OCI-LY7 (cell line): ENCODE data around the gene IKZF1. TPM values are rescaled to one million over a fixed set of nuclear protein-coding genes. Genes with fewer than 3 reads are reported as not detected.
A peak's percentile ranks its signal among the peaks of the same experiment; 100 is the strongest.

Source experiments
- BruUV-seq: library from RNA; stranded (reverse); fragments of 400-500 nt; replicated peaks from 2 replicates; lab custom pipeline; 2021; lab: Mats Ljungman, UMichigan
- CTCF ChIA-PET: fragments of 300-600 bp; sonication (Branson Sonifier 250); formaldehyde crosslinking; loops from one replicate; lab custom pipeline; 2022; ENCODE audit warnings: antibody characterized with exemption; ENCODE audit not compliant: unreplicated experiment; lab: Charles Lee
- POLR2A ChIA-PET: fragments of 300-600 bp; sonication (Branson Sonifier 250); formaldehyde crosslinking; loops from one replicate; lab custom pipeline; 2022; ENCODE audit warnings: antibody characterized with exemption; lab: Charles Lee
- DNase-seq: peaks from one replicate; pipeline ENCODE4 v3.0.0-alpha.2; 2015; ENCODE audit warnings: low spot score
- H2AFZ ChIP-seq: fragments of 200-600 bp; sonication (generic), shearing (Covaris generic); 2 replicates; pipeline ENCODE4 v1.6.1; 2014; ENCODE audit warnings: mild to moderate bottlenecking, antibody characterized with exemption, low read length, moderate library complexity
- H3K27ac ChIP-seq: fragments of 200-600 bp; sonication (generic); 2 replicates; pipeline ENCODE4 v1.5.1; 2014; ENCODE audit warnings: mixed run types, low read depth, mild to moderate bottlenecking, moderate library complexity, low read length, inconsistent platforms; ENCODE audit not compliant: poor library complexity, severe bottlenecking
- H3K36me3 ChIP-seq: fragments of 200-600 bp; sonication (generic); 2 replicates; pipeline ENCODE4 v1.6.1; 2014; ENCODE audit warnings: mild to moderate bottlenecking, antibody characterized with exemption, low read length, moderate library complexity, mixed read lengths; ENCODE audit not compliant: insufficient read depth
- H3K4me1 ChIP-seq: fragments of 200-600 bp; sonication (generic); 2 replicates; pipeline ENCODE4 v1.5.1; 2014; ENCODE audit warnings: mild to moderate bottlenecking, low read length; ENCODE audit not compliant: insufficient read depth, poor library complexity, severe bottlenecking
- H3K4me2 ChIP-seq: fragments of 200-600 bp; sonication (generic); 2 replicates; pipeline ENCODE4 v1.6.1; 2014; ENCODE audit warnings: mild to moderate bottlenecking, low read length
- H3K4me3 ChIP-seq: fragments of 200-600 bp; sonication (generic); 2 replicates; pipeline ENCODE4 v1.5.1; 2014; ENCODE audit warnings: mild to moderate bottlenecking, low read depth, low read length; ENCODE audit not compliant: poor library complexity, severe bottlenecking
- H3K79me2 ChIP-seq: fragments of 200-600 bp; sonication (generic); 2 replicates; pipeline ENCODE4 v1.6.1; 2016; ENCODE audit warnings: low read depth, mild to moderate bottlenecking, low read length, moderate library complexity, mixed read lengths; ENCODE audit not compliant: insufficient read depth
- H3K9me2 ChIP-seq: fragments of 200-600 bp; sonication (generic); 2 replicates; pipeline ENCODE4 v1.6.1; 2016; ENCODE audit warnings: mild to moderate bottlenecking, low read length, mixed read lengths; ENCODE audit not compliant: insufficient read depth
- H3K9me3 ChIP-seq: fragments of 200-600 bp; sonication (generic); 2 replicates; pipeline ENCODE4 v1.6.1; 2014; ENCODE audit warnings: mild to moderate bottlenecking, mixed run types, low read length, mixed read lengths
- H4K20me1 ChIP-seq: fragments of 200-600 bp; sonication (generic); 2 replicates; pipeline ENCODE4 v1.6.1; 2014; ENCODE audit warnings: mild to moderate bottlenecking, antibody characterized with exemption, low read length, moderate library complexity, mixed read lengths; ENCODE audit not compliant: insufficient read depth
- CTCF ChIP-seq: fragments of 200-600 bp; sonication (generic); conservative IDR thresholded peaks from 2 replicates; pipeline ENCODE4 v1.5.1; 2014; ENCODE audit warnings: mild to moderate bottlenecking, antibody characterized with exemption, low read length, moderate library complexity, mixed read lengths
- EZH2phosphoT487 ChIP-seq: fragments of 200-600 bp; sonication (generic); IDR thresholded peaks from 2 replicates; pipeline ENCODE4 v1.6.1; 2018; ENCODE audit warnings: low read depth, borderline replicate concordance, mild to moderate bottlenecking, mixed run types, antibody characterized with exemption, low read length, moderate library complexity, mixed read lengths
- intact Hi-C: fragments of 100-400 bp; cut with micrococcal nuclease; formaldehyde crosslinking; loops from one replicate; pipeline ENCODE4 v1.10.0; 2022; ENCODE audit not compliant: unreplicated experiment
- total RNA-seq, 2 experiments: library from RNA; depleted of rRNA in 1 of 2; stranded (reverse); fragments of >200 nt in 1 of 2; shearing (Covaris generic) in 1 of 2; gene quantifications; 2 replicates each; pipeline ENCODE4 v1.2.3, GENCODE V29; 2014 to 2022

The IKZF1 gene
- total RNA-seq, 2 experiments from 2014 or later, result 108 to 161 TPM

DNA sequence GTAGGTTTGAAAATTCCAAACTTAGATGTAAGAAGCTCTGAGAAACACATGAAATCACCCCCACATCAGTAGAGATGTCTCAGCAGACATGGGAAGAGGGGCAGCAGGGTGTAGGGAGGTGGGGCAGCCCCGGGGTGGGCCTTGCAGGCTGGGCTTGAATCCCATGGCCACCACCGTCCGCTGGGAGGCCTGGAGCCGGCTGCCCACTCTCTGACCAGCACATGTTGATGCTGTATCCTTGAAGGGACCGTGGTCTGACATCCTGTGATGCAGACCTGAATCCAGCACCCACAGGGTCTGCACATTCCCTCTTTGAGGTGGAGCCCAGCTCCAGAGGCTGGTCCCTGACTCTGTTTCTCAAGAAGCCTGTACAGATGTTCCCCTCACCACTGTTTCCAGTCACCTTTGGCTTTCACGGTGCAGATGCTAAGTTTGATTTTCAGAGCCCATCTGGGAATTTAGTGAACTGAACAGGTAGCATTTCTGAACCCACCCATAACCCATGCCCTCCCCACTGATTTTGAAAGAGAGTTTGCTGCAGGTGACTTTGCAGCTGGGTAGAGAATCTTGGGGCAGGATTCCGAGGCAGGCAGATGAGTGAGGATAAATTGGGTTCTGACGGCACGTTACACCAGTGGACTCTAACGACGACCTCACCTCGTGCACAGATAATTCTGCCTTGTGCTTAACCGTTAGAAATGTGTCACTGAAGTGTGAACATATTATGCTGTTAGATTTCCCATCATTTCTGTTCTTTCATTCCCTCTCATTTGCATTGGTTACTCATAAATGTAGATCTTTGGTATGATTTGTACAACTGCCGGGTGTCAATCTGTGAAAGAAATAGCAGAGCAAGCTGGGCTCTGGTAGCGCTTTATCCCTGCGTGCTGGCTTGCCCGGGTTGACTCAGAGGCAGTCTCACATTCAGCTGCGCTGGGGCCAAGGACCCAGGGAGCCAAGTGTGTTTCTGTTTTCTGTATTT, 45.7 kb downstream of the IKZF1 start:
- Histone ChIP-seq H4K20me1 (no peaks in the 10 kb centered on the region), H3K79me2 (peaks cover 55% of the 10 kb centered on the region), H3K27ac (peak overlapping the region; percentile 42), H2AFZ (no peak overlapping the region), H3K36me3 (peaks cover 90% of the 10 kb centered on the region), H3K9me2 (no peaks in the 10 kb centered on the region), H3K4me1 (peaks cover 57% of the 10 kb centered on the region), H3K9me3 (no peaks in the 10 kb centered on the region), H3K4me3 (peak overlapping the region; percentile 12), H3K4me2 (peak overlapping the region; percentile 63)
- TF ChIP-seq EZH2phosphoT487 (no peak), CTCF (no peak)
- ChIA-PET POLR2A (interaction anchor here (0.6 to 7.4 kb wide), 17 partner anchors 8 to 205 kb away, joined by 3 to 94 read pairs (median 4); no protein-coding TSS in a partner anchor), CTCF (interaction anchor here (1.0 to 1.3 kb wide), 2 partner anchors 8 to 162 kb away, joined by 3 read pairs; no protein-coding TSS in a partner anchor)
- no peak for DNase-seq
- BruUV-seq, result no TSS peak
- intact Hi-C loops, result loop anchor here (5.0 kb wide), 1 partner anchor 203 kb away; no protein-coding TSS in a partner anchor

DNA sequence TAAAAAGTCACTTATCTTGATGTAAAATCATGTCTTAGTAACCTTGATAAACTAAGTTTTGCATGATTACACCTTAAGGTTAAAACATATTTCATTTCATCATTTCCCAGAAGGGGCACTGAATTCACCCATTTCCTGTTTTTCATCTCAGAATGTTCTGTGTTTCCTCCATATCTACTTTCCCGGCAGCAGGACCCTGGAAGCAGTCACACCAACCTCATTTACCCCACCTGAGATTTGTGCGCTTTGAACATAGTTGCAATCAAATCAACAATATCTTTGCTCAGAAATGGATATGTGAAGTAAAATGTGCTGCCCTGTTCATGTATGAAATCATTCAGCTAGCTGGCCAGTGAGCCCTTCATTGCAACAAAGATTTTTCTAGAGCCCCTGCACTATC, 46.8 kb downstream of the IKZF1 start:
- Histone ChIP-seq H3K9me2 (no peaks in the 10 kb centered on the region), H3K4me2 (peak overlapping the region; percentile 63), H3K4me3 (peak overlapping the region; percentile 12), H3K36me3 (peaks cover 89% of the 10 kb centered on the region), H3K27ac (peak overlapping the region; percentile 42), H3K9me3 (no peaks in the 10 kb centered on the region), H3K79me2 (peaks cover 45% of the 10 kb centered on the region), H2AFZ (no peak overlapping the region), H4K20me1 (no peaks in the 10 kb centered on the region), H3K4me1 (peaks cover 47% of the 10 kb centered on the region)
- no peak for TF ChIP-seq CTCF
- no peak for TF ChIP-seq EZH2phosphoT487
- intact Hi-C loops, result loop anchor here (5.0 kb wide), 1 partner anchor 204 kb away; no protein-coding TSS in a partner anchor
- CTCF ChIA-PET, result interaction anchor here (1.0 to 1.3 kb wide), 2 partner anchors 9 to 163 kb away, joined by 3 read pairs; no protein-coding TSS in a partner anchor
- DNase-seq, result no peak
- POLR2A ChIA-PET, result interaction anchor here (0.5 to 7.4 kb wide), 18 partner anchors 9 to 206 kb away, joined by 3 to 94 read pairs (median 4); no protein-coding TSS in a partner anchor
- no TSS peak for BruUV-seq
